HG03045 (cell line): ENCODE results near the gene CATSPER1.
"Not testable (repeated sequence)": the region's sequence is repeated elsewhere in the genome, so short reads cannot be mapped to it uniquely, and the experiment has no call there.

Experiments used
- ATAC-seq: cut with Tn5 transposase; IDR thresholded peaks from one replicate; pipeline ENCODE4 v1.9.1; 2021; ENCODE audit warnings: mild to moderate bottlenecking, moderate library complexity; ENCODE audit not compliant: unreplicated experiment

CATSPER1 gene

GRCh38 chr11:66020618-66021357 lies 5.5 kb downstream of the CATSPER1 start:
- no peak for ATAC-seq

- no peak for ATAC-seq
These were observed 6.1 kb downstream of the CATSPER1 start for GRCh38 chr11:66020212-66020611.

GRCh38 chr11:66017321-66017720 lies 9.0 kb downstream of the CATSPER1 start:
- ATAC-seq: no peak

GRCh38 chr11:66016793-66017177 lies 9.5 kb downstream of the CATSPER1 start:
- no peak for ATAC-seq

- ATAC-seq: no peak
These were observed 10.1 kb downstream of the CATSPER1 start for GRCh38 chr11:66015936-66016792.

- ATAC-seq: no peak
These were observed 10.8 kb downstream of the CATSPER1 start for GRCh38 chr11:66015454-66015881.

- no peak for ATAC-seq
These were observed 11.3 kb downstream of the CATSPER1 start for GRCh38 chr11:66014804-66015453.

- no peak for ATAC-seq
These were observed 12.5 kb downstream of the CATSPER1 start for GRCh38 chr11:66013762-66014100.

GRCh38 chr11:66012946-66013761 lies 13.1 kb downstream of the CATSPER1 start:
- ATAC-seq: no peak

GRCh38 chr11:66012371-66012945 lies 13.8 kb downstream of the CATSPER1 start:
- ATAC-seq: no peak

- ATAC-seq: no peak
These were observed 14.4 kb downstream of the CATSPER1 start, which contains the start of gene CST6 for GRCh38 chr11:66011785-66012303. CST6 (plus strand) TSS chr11:66012008; CDS start chr11:66012045, 37 bp downstream.

- no peak for ATAC-seq
These were observed 15.0 kb downstream of the CATSPER1 start for GRCh38 chr11:66011239-66011784.

- not testable (repeated sequence) for ATAC-seq
These were observed 16.2 kb downstream of the CATSPER1 start for GRCh38 chr11:66010036-66010435.

GRCh38 chr11:66008468-66009101 lies 17.7 kb downstream of the CATSPER1 start:
- no peak for ATAC-seq

- ATAC-seq: no peak
These were observed 18.2 kb downstream of the CATSPER1 start for GRCh38 chr11:66008095-66008467.

- ATAC-seq: no peak
These were observed 19.1 kb downstream of the CATSPER1 start for GRCh38 chr11:66007201-66007634.

- no peak for ATAC-seq
These were observed 19.4 kb downstream of the CATSPER1 start for GRCh38 chr11:66006891-66007176.

GRCh38 chr11:66006134-66006890 lies 20.0 kb downstream of the CATSPER1 start:
- no peak for ATAC-seq

- ATAC-seq: no peak
These were observed 22.1 kb downstream of the CATSPER1 start for GRCh38 chr11:66004186-66004585.
